Measurements from ENCODE around the gene QRICH1. TPM values are rescaled to one million over a fixed set of nuclear protein-coding genes. Genes with fewer than 3 reads are reported as not detected.
A peak's percentile ranks its signal among the peaks of the same experiment; 100 is the strongest.

Gene QRICH1
- total and polyA plus RNA-seq, 2 of the 13 experiments (the other 11 are each of a cell fraction or from before 2014, with no cell fraction given) = 52.6 to 102 TPM

- TF ChIP-seq AFF4 (CRISPR knock-in tag; IDR thresholded peaks at IDR 0.05) (no peak), ATF4 (CRISPR knock-in tag; IDR thresholded peaks at IDR 0.05) (no peak), HNF1A (IDR thresholded peaks at IDR 0.05; ENCODE audit: low read depth) (no peak), HNF1A (CRISPR knock-in tag; IDR thresholded peaks at IDR 0.05; ENCODE audit: borderline replicate concordance) (peak; percentile 66), ADNP (CRISPR knock-in tag; IDR thresholded peaks at IDR 0.05) (no peak), AKNA (CRISPR knock-in tag; IDR thresholded peaks at IDR 0.05; ENCODE audit: borderline replicate concordance) (no peak), ZNF282 (IDR thresholded peaks at IDR 0.05; ENCODE audit: partially characterized antibody) (no peak), NCOA5 (CRISPR knock-in tag; IDR thresholded peaks at IDR 0.05) (no peak), ZMYM3 (CRISPR knock-in tag; IDR thresholded peaks at IDR 0.05) (no peak), TERF1 (CRISPR knock-in tag; IDR thresholded peaks at IDR 0.05) (no peak), ZNF691 (CRISPR knock-in tag; IDR thresholded peaks at IDR 0.05; ENCODE audit: borderline replicate concordance, low read depth) (peak; percentile 38; the same call in 1 of the 2 replicates)
Observed at GRCh38 chr3:49017971-49018706, 75.7 kb downstream of the QRICH1 start, which contains the start of gene DALRD3 (continued).

Data from HepG2 (cell line).